B cell (primary cell): ENCODE data around the gene BMPER.

Experiments used
- CTCF ChIP-seq: fragments of 200-600 bp; IDR thresholded peaks from one replicate; pipeline ENCODE4 v1.8.0; 2022; ENCODE audit warnings: antibody characterized with exemption, mild to moderate bottlenecking
- EZH2 ChIP-seq: IDR thresholded peaks from 2 replicates; pipeline ENCODE4 v1.6.1; 2012; ENCODE audit warnings: borderline replicate concordance, low read depth, mild to moderate bottlenecking, moderate library complexity, low read length; ENCODE audit not compliant: insufficient read depth, poor library complexity, severe bottlenecking

DNA sequence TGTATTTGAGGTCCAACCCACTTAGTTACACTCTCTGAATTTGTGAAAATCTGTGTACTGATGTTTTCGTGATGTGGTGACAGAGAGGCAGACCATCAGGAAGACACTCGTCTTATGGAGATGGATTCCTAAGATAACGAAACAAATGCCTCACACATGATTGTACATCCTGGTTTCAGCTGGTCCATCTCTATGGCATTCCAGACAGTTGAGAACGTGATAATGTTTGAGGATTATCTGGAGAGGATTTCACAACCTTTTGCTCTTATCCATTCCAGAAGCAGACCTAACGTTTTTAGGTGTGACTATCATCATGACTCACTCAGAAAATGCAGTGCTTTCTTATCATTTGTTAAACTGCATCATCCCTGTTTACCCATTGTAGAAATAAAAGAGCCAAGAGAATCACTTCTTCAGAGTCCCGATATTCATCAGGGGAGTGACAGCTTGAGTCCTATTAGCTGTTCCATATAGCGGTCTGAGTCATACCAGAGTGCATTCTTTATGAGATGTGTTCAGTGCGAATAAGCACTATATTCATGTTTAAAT is 74.5 kb downstream of the BMPER start:
- no peak for TF ChIP-seq CTCF
- no peak for TF ChIP-seq EZH2
